GM19397 (cell line): ENCODE results near the gene VAMP7.
"Not testable (repeated sequence)": the region's sequence is repeated elsewhere in the genome, so short reads cannot be mapped to it uniquely, and the experiment has no call there.

Source experiments
- ATAC-seq: cut with Tn5 transposase; IDR thresholded peaks from one replicate; pipeline ENCODE4 v1.9.1; 2021; ENCODE audit warnings: mild to moderate bottlenecking, moderate library complexity; ENCODE audit not compliant: unreplicated experiment

VAMP7 gene

GRCh38 chrX:155986995-155987394 lies 105.8 kb downstream of the VAMP7 start:
- not testable (repeated sequence) for ATAC-seq

- ATAC-seq = no peak
These were observed 107.7 kb downstream of the VAMP7 start for GRCh38 chrX:155988859-155989258.
